GM12891 (cell line): ENCODE measurements around the gene C20orf144.

ENCODE experiments used
- PAX5 ChIP-seq: IDR thresholded peaks from 2 replicates; pipeline ENCODE4 v1.6.1; 2011; ENCODE audit warnings: low read length, moderate library complexity, mild to moderate bottlenecking; ENCODE audit not compliant: insufficient read depth, severe bottlenecking
- POLR2A ChIP-seq: IDR thresholded peaks from 2 replicates; pipeline ENCODE4 v1.6.1; 2011; ENCODE audit warnings: low read depth, low read length, control low read depth
- POLR2AphosphoS5 ChIP-seq: IDR thresholded peaks from 2 replicates; pipeline ENCODE4 v1.6.1; 2011; ENCODE audit warnings: low read depth, low read length, control low read depth
- POU2F2 ChIP-seq: IDR thresholded peaks from 2 replicates; pipeline ENCODE4 v1.6.1; 2011; ENCODE audit warnings: low read depth, mild to moderate bottlenecking, control low read depth, low read length, moderate library complexity
- SPI1 ChIP-seq: IDR thresholded peaks from 2 replicates; pipeline ENCODE4 v1.6.1; 2011; ENCODE audit warnings: low read depth, low read length, control low read depth
- TAF1 ChIP-seq: IDR thresholded peaks from 2 replicates; pipeline ENCODE4 v1.6.1; 2011; ENCODE audit warnings: low read depth, low read length, control low read depth

- TF ChIP-seq POLR2A (no peak), TAF1 (no peak), PAX5 (no peak), POLR2AphosphoS5 (no peak), SPI1 (no peak), POU2F2 (no peak)
Observed at GRCh38 chr20:33654680-33655161, 7.4 kb upstream of the C20orf144 start.
